GM04504 (cell line): Measurements from ENCODE around the gene SDC1.

Experiments
- DNase-seq: peaks from one replicate; pipeline ENCODE4 v3.0.0-alpha.2; 2012; ENCODE audit warnings: low read depth

The SDC1 gene

GRCh38 chr2:20183373-20183772 lies 41.6 kb downstream of the SDC1 start:
- no peak for DNase-seq

DNA sequence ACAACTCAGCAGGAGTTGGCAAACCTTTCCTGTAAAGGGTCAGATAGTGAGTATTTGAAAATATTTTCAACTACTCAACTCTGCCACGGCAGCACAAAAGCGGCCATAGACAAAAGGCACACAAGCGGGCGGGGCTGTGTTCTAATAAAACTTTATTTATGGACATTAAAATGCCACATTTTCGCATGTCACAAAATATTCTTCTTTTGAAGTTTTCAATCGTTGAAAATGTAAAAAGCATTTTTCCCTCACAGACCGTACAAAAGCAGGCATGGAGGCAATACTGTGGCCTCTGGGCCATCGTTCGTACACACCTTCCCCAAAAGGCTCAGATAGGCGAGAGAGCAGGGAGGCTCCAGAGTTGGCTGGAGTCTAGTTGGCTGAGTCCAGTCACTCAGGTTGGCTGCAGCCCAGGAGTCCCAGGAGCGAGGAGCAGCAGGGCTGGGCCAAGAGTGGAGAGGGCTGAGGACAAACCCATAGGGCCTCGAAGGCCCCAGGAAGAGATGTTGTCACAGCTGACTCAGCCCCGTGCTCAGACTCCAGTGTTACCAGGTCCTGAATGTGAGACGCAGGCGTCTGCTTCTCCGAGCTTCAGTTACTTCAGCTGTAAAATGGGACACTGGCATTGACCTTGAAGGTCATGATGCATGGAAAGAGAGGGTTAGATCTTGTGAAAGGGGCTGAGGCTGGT lies 42.5 kb downstream of the SDC1 start:
- no peak for DNase-seq

- DNase-seq, result no peak
These were observed 43.2 kb downstream of the SDC1 start for GRCh38 chr2:20181761-20182160.

DNA sequence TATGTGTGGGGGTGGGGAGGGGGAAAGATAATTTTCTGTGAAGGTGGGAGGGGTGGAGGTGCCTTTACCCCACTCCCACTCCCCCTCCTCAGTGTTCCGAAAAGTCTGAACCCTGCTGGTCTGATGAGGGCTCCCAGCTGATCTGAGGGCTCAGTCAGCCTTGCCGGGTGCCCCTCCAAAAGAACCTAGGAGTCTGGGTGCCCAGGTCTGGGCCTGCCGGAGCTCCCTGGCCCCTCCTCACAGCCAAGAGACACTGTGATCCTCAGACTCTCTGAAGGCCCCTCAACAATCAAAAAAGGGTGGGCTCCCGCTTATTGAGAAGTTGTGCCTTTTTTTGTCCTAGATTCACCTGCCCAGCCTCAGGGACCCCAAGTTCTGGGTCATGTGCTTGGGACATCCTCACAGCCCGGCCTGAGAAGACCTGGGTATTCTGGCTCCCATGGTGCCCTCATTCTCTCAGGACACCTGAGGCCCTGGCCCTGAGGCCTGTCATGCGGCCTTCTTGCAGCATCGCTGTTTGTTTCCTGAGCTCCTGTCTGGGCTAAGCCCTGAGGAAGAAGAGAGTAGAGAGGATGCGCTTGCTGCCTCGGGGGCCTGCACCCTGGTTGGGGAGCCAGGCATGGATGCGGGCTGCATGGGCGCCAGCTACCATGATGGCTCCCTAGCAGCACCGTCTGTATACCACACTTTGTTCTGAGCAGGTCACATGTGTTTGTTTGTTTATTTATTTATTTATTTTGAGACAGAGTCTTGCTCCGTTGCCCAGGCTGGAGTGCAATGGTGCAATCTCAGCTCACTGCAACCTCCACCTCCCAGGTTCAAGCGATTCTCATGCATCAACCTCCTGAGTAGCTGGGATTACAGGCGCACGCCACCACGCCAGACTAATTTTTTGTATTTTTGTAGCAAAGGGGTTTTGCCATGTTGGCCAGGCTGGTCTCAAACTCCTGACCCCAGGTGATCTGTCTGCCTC lies 44.0 kb downstream of the SDC1 start:
- DNase-seq, result no peak

- no peak for DNase-seq
These were observed 45.0 kb downstream of the SDC1 start for GRCh38 chr2:20179755-20180594.

DNA sequence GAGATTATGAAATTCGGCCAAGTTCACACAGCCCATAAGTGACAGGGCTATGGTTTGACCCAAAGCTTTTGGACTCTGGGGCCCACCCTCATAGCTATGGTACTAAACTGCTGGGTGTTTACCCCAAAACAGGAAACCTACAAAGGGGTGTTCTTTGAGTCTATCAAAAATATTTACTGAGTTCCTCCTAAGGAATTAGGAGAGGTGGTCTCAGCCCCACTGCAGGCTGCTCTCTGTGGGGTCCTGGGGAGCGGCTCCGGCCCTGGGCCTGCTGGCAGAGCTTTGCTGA lies 45.5 kb downstream of the SDC1 start:
- no peak for DNase-seq

GRCh38 chr2:20178666-20179465 lies 46.1 kb downstream of the SDC1 start:
- no peak for DNase-seq

DNA sequence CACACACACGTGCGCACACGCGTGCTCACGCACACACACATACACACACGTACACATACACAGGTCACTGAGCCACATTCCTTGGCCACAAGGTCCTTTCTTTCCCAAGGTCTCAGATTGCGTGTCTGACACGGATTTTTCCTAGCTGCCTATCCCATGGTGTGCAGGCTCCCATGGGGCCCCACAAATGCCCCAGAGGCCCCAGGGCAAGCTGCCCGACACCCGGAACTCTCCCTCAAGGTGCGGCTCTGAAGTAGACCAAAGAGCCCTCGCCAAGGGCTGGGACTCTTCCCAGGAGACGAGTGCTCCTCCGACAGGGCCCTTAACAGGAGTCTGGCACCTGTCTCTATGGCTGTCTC lies 46.7 kb downstream of the SDC1 start:
- DNase-seq, result no peak

GRCh38 chr2:20177556-20178248 lies 47.2 kb downstream of the SDC1 start:
- no peak for DNase-seq

DNA sequence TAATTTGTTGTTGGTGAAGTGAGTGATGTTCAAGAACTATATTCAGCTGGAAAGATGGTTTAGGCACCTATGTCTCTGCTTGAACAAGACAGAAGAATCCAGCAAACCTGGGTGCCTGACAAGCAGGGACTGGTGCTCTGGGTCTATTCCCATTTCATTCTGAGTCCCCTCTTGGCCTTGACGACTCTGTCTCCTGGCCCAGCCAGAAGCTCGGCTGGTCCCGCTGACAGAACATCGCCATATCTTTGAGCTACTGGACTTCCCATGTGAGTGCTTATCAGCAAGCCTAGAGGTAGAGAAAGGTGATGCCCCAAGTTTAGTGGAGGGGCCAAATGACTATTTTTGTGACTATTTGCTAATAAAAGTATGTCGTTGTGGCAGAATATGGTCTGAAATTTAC lies 48.2 kb downstream of the SDC1 start:
- DNase-seq, result no peak

- no peak for DNase-seq
These were observed 49.0 kb downstream of the SDC1 start for GRCh38 chr2:20175931-20176330.

GRCh38 chr2:20175267-20175666 lies 49.7 kb downstream of the SDC1 start:
- DNase-seq, result no peak

DNA sequence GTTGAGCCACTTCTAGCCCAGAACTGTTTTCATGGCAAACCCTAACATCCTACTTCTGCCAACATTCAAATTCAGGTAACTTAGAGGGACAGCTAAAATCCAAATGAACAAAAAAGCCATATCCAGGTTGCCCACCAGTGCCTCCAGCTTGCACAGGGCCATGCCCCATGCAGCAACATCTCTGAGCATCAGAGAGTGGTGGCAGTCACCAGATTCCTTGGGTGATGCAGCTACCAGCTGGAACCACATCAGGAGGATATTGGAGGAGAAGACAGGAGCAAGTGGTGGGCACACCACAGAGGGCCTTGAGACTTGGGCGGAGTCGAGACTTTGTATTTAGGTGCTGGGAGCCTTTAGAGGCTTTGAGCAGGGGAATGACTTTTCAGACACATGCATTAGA lies 50.5 kb downstream of the SDC1 start:
- DNase-seq, result no peak

GRCh38 chr2:20173496-20174402 lies 51.2 kb downstream of the SDC1 start:
- no peak for DNase-seq

GRCh38 chr2:20173064-20173463 lies 51.9 kb downstream of the SDC1 start:
- DNase-seq, result no peak

DNA sequence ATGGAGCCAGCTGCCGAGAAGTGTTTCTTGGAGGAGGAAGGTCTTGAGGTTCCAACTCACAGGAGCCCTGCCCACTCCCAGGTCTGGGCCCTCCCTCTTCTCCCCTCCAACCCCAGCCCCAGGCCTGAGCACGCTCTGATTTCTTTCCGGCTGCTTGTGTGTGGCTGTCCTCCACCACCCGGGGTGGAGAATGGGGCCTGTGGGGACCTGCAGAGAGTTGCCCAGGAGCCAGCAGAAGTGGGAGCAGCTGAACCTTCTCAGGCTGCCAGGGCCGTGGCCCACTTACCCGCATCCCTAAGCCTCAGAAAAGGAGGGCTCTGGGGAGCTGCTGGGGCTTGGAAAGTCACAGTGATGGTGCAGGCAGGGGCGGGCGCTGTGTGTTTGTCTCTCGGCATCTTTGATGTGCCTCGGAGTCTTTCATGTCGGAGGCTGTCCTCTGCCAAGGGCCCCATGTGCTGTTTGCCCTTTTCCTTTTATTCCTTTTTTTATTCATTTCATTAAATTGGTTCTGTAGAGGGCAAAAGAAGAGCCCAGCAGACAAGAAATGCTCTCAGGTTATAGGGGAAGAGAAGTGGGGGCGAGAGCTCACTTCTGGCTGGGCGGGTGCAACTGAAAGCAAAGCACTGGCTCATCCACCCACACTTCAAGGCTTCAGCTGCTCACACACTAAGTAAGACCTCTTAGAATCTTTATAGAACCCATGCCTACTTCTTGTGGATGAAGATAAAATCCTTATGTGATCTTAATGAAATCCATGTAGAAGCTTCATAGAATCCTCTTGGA lies 52.5 kb downstream of the SDC1 start:
- DNase-seq, result no peak

- DNase-seq, result no peak
These were observed 53.4 kb downstream of the SDC1 start for GRCh38 chr2:20171445-20171977.

DNA sequence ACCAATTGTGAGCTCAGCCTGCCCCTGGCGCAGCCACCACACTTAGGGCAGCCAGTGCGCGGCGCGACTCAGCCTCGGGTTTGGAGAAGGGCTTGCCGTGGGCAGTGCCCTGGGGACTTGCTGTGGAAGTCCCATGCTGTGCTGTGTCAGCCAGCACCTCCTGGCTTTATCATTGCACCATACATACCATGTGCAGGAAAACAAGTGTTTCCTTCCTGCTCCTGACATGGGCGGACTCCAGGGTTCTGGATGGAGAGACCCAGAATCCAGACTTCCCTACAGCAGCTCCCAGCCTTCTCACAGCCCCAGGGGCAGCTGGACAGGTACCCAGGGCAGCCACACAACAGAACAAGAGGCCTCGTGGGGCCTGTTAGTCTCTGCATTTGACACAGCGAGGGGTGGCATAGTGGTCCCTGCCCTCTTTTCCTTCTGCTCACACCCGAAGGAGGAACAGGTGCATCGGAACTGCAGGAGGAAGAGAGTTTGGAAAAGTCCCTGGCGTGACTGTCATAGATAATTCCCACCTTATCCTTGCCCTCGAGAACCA lies 54.2 kb downstream of the SDC1 start:
- no peak for DNase-seq
